MM.1S (cell line): ENCODE data around the gene LAMA3.

Source experiments
- EZH2 ChIP-seq: fragments of 300-600 bp; sonication (generic); optimal IDR thresholded peaks from 2 replicates; pipeline ENCODE3; 2017; ENCODE audit warnings: low read depth, mild to moderate bottlenecking, antibody characterized with exemption, low read length, mixed read lengths
- TF ChIP-seq, protein P1 (sequence below): fragments of 300-600 bp; sonication (generic); IDR thresholded peaks from 2 replicates; pipeline ENCODE4 v1.5.1; 2016; ENCODE audit warnings: antibody characterized with exemption, low read length, mixed read lengths

GRCh38 chr18:23650968-23651927 is 38.0 kb upstream of the LAMA3 start:
- TF ChIP-seq, protein P1, sequence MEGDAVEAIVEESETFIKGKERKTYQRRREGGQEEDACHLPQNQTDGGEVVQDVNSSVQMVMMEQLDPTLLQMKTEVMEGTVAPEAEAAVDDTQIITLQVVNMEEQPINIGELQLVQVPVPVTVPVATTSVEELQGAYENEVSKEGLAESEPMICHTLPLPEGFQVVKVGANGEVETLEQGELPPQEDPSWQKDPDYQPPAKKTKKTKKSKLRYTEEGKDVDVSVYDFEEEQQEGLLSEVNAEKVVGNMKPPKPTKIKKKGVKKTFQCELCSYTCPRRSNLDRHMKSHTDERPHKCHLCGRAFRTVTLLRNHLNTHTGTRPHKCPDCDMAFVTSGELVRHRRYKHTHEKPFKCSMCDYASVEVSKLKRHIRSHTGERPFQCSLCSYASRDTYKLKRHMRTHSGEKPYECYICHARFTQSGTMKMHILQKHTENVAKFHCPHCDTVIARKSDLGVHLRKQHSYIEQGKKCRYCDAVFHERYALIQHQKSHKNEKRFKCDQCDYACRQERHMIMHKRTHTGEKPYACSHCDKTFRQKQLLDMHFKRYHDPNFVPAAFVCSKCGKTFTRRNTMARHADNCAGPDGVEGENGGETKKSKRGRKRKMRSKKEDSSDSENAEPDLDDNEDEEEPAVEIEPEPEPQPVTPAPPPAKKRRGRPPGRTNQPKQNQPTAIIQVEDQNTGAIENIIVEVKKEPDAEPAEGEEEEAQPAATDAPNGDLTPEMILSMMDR, result no peak
- no peak for TF ChIP-seq EZH2
